Measurements from ENCODE around the gene SRGAP3.

Gene SRGAP3

DNA sequence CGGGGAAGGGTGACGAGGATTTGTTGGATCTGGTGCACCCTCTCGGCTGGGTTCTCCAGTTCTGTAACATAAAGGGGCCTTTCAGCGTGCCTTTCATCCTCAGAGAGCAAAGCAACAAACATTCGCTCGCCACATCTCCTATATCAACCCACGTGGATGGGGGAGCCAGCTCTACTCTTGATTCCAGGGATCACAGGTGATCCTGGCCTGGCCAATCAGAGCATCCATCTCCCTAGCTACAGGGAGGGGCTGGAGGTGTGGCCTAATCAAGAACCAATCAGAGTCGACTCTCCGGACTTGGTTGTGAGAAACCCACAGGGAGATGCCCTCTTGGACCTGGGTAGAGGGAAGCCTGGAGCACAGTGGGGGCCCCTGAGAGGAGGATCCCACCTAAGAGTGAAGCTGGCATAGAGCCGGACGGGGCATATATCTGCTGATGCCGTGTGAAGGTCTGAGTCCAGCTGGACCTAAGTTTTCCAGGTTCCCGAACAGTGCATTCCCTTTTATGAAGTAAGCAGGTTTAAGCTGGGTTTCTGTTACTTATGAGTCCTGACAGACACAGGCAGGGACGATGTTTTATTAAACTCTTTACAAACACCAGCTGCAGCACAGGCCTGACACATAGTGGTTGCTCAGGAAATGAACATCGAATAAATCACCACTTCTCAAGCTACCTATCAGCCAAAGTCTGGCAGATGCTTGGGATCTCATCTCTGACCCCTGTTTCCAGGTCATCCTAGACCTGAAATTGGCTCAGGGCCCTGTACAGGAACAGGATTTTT, 235.5 kb downstream of the SRGAP3 start:
- Histone ChIP-seq H3K4me3 (ENCODE audit: low read depth, low read length) (no peak overlapping the region), H3K9ac (ENCODE audit: low read depth, low read length) (no peak overlapping the region), H3K36me3 (ENCODE audit: control insufficient read depth, insufficient read depth, low read length) (no peaks in the 10 kb centered on the region), H3K27me3 (ENCODE audit: control insufficient read depth, insufficient read depth, low read length) (no peaks in the 10 kb centered on the region), H3K4me1 (ENCODE audit: control insufficient read depth, insufficient read depth, low read length) (no peaks in the 10 kb centered on the region), H3K9me3 (ENCODE audit: control insufficient read depth, insufficient read depth, low read length) (no peaks in the 10 kb centered on the region)

DNA sequence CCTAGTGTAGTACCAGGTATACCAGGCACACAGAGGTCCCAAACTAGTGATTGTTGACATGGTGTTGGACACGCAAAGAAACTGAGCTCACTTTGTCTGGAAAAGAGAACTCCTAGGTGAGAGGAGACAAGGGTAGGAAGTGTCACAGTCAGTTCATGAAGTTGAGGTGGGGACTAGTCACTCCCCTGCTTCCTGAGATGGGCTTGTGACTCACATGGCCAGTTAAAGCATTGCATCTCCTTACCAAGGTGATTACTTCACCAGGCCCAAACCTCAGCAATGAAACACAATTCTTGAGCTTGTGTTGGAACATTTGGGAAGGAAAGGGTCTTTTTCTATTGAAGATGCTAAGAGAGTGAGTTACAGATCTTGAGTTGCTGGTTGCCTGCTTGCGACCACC, 236.9 kb downstream of the SRGAP3 start:
- Histone ChIP-seq H3K36me3 (ENCODE audit: control insufficient read depth, insufficient read depth, low read length) (no peaks in the 10 kb centered on the region), H3K9me3 (ENCODE audit: control insufficient read depth, insufficient read depth, low read length) (no peaks in the 10 kb centered on the region), H3K4me1 (ENCODE audit: control insufficient read depth, insufficient read depth, low read length) (no peaks in the 10 kb centered on the region), H3K9ac (ENCODE audit: low read depth, low read length) (no peak overlapping the region), H3K4me3 (ENCODE audit: low read depth, low read length) (no peak overlapping the region), H3K27me3 (ENCODE audit: control insufficient read depth, insufficient read depth, low read length) (no peaks in the 10 kb centered on the region)

DNA sequence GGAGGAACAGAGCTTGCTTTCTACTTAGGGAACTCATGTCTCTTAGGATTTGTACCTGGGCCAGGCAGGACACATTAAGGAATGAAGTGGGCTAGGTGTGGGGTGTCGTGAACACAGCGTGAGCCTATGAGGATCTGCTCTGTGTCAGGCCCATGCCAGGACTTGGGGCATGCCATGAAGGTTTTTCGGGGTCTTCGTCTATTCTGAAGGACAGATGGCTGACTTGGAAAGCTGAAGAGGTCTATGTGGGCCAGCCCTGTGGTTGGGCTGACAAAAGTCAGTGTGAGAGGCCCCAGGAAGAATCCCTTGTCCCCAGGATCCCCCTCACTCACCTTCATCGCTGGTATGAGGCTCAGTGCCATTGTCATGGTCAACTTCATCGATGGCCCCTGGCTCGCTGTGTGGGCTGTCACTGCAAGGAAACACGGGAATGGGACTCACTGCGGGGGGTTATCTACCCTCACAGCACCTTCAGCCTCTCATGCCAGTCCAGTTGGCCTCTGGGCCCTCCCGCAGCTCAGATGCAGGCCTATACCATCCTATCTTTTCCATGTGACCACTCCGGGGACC, 239.4 kb downstream of the SRGAP3 start:
- no peak overlapping the region for H3K4me3 ChIP-seq (ENCODE audit: low read depth, low read length)
- H3K9ac ChIP-seq (ENCODE audit: low read depth, low read length): no peak overlapping the region
- no peaks in the 10 kb centered on the region for H3K36me3 ChIP-seq (ENCODE audit: control insufficient read depth, insufficient read depth, low read length)
- no peaks in the 10 kb centered on the region for H3K27me3 ChIP-seq (ENCODE audit: control insufficient read depth, insufficient read depth, low read length)
- no peaks in the 10 kb centered on the region for H3K9me3 ChIP-seq (ENCODE audit: control insufficient read depth, insufficient read depth, low read length)
- H3K4me1 ChIP-seq (ENCODE audit: control insufficient read depth, insufficient read depth, low read length): no peaks in the 10 kb centered on the region

DNA sequence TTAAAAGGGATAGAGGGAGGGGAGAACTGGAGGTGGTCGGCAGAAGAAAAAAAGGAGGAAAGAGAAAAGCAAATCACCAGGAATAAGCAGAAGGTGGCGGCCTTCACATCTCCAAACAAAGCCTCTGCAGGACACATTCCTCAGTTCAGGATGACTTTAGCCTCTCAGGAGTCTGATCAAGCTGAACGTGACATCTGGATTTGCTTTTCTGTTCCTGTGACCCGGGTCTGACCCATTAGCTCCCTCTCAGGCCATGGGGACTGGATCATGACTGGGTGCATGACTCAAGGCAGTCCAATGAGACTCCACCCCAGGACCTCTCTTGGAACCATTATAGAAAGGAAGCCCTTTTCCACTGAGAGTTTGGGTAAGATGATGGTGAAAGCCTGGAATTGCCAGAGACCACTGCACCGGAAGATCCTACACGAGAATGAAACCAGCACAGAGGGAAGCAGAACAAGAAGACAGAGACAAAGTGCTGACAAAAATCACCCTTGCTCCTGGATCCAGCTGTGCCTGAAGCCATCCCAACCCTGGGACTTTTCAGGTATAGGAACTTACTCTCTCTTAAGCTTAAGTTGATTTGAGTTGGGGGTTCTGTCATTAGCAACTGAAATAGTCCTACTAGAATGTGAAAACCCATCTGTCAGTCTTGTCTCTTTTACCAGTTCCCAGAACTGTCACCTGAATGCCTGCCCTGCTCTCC, 240.7 kb downstream of the SRGAP3 start:
- Histone ChIP-seq H3K4me3 (ENCODE audit: low read depth, low read length) (no peak overlapping the region), H3K9ac (ENCODE audit: low read depth, low read length) (no peak overlapping the region), H3K36me3 (ENCODE audit: control insufficient read depth, insufficient read depth, low read length) (no peaks in the 10 kb centered on the region), H3K27me3 (ENCODE audit: control insufficient read depth, insufficient read depth, low read length) (no peaks in the 10 kb centered on the region), H3K4me1 (ENCODE audit: control insufficient read depth, insufficient read depth, low read length) (no peaks in the 10 kb centered on the region), H3K9me3 (ENCODE audit: control insufficient read depth, insufficient read depth, low read length) (no peaks in the 10 kb centered on the region)

- Histone ChIP-seq H3K36me3 (ENCODE audit: control insufficient read depth, insufficient read depth, low read length) (no peaks in the 10 kb centered on the region), H3K4me1 (ENCODE audit: control insufficient read depth, insufficient read depth, low read length) (no peaks in the 10 kb centered on the region), H3K4me3 (ENCODE audit: low read depth, low read length) (no peak overlapping the region), H3K9ac (ENCODE audit: low read depth, low read length) (peak overlapping the region; percentile 12), H3K9me3 (ENCODE audit: control insufficient read depth, insufficient read depth, low read length) (no peaks in the 10 kb centered on the region), H3K27me3 (ENCODE audit: control insufficient read depth, insufficient read depth, low read length) (no peaks in the 10 kb centered on the region)
Measured at GRCh38 chr3:9007928-9008327, 241.5 kb downstream of the SRGAP3 start.

- H3K4me1 ChIP-seq (ENCODE audit: control insufficient read depth, insufficient read depth, low read length): no peaks in the 10 kb centered on the region
- H3K9me3 ChIP-seq (ENCODE audit: control insufficient read depth, insufficient read depth, low read length): no peaks in the 10 kb centered on the region
- no peaks in the 10 kb centered on the region for H3K36me3 ChIP-seq (ENCODE audit: control insufficient read depth, insufficient read depth, low read length)
- no peaks in the 10 kb centered on the region for H3K27me3 ChIP-seq (ENCODE audit: control insufficient read depth, insufficient read depth, low read length)
- H3K9ac ChIP-seq (ENCODE audit: low read depth, low read length): no peak overlapping the region
- H3K4me3 ChIP-seq (ENCODE audit: low read depth, low read length): no peak overlapping the region
Measured at GRCh38 chr3:9007213-9007612, 242.2 kb downstream of the SRGAP3 start.

DNA sequence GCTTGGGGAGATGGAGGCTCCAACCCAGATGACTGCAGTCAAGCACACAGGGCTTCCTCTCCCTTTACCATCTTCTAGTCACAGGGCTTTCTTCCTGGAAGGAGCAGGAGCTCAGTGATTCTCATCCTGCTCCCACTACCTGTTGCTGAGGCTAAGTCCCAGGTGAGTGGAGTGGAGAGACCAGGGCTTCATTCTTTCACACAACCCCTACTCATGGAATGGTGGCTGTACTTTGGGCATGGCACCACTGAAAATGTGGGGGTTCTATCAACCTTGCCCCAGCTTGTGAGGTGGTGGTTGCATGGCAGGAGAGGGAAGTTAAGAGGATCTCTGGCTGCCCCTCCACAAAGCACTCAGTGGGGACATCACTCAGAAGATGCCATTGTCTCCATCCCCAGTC, 249.4 kb downstream of the SRGAP3 start:
- Histone ChIP-seq H3K4me3 (ENCODE audit: low read depth, low read length) (no peak overlapping the region), H3K9ac (ENCODE audit: low read depth, low read length) (no peak overlapping the region), H3K36me3 (ENCODE audit: control insufficient read depth, insufficient read depth, low read length) (no peaks in the 10 kb centered on the region), H3K27me3 (ENCODE audit: control insufficient read depth, insufficient read depth, low read length) (peaks cover 2% of the 10 kb centered on the region), H3K9me3 (ENCODE audit: control insufficient read depth, insufficient read depth, low read length) (no peaks in the 10 kb centered on the region), H3K4me1 (ENCODE audit: control insufficient read depth, insufficient read depth, low read length) (no peaks in the 10 kb centered on the region)

- Histone ChIP-seq H3K4me1 (ENCODE audit: control insufficient read depth, insufficient read depth, low read length) (no peaks in the 10 kb centered on the region), H3K9ac (ENCODE audit: low read depth, low read length) (no peak overlapping the region), H3K4me3 (ENCODE audit: low read depth, low read length) (no peak overlapping the region), H3K9me3 (ENCODE audit: control insufficient read depth, insufficient read depth, low read length) (no peaks in the 10 kb centered on the region), H3K27me3 (ENCODE audit: control insufficient read depth, insufficient read depth, low read length) (peaks cover 2% of the 10 kb centered on the region), H3K36me3 (ENCODE audit: control insufficient read depth, insufficient read depth, low read length) (no peaks in the 10 kb centered on the region)
Measured at GRCh38 chr3:8997151-8997550, 252.3 kb downstream of the SRGAP3 start.

- H3K27me3 ChIP-seq (ENCODE audit: control insufficient read depth, insufficient read depth, low read length): peaks cover 2% of the 10 kb centered on the region
- no peaks in the 10 kb centered on the region for H3K9me3 ChIP-seq (ENCODE audit: control insufficient read depth, insufficient read depth, low read length)
- H3K36me3 ChIP-seq (ENCODE audit: control insufficient read depth, insufficient read depth, low read length): no peaks in the 10 kb centered on the region
- H3K4me1 ChIP-seq (ENCODE audit: control insufficient read depth, insufficient read depth, low read length): no peaks in the 10 kb centered on the region
- H3K9ac ChIP-seq (ENCODE audit: low read depth, low read length): no peak overlapping the region
- H3K4me3 ChIP-seq (ENCODE audit: low read depth, low read length): no peak overlapping the region
Measured at GRCh38 chr3:8996681-8997121, 252.7 kb downstream of the SRGAP3 start.

DNA sequence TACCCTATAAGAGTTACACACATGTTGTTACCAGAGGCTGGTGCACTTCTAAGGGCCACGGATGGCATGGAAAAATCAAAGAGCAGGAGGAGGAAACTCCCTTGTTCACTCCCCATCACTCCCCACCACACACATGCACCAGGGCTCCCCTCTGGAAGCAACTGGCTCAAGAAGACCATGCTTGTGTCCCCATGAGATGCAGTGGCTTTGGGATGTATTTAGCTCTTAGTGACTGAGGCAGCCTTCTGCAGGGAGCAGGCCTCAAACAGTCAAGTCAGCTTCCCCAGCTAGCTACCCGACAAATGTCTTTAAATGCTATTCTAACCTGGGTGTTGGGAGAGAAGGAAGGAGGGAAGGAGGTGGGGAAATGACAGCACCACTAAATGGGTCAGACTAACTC, 253.2 kb downstream of the SRGAP3 start:
- Histone ChIP-seq H3K36me3 (ENCODE audit: control insufficient read depth, insufficient read depth, low read length) (no peaks in the 10 kb centered on the region), H3K9me3 (ENCODE audit: control insufficient read depth, insufficient read depth, low read length) (no peaks in the 10 kb centered on the region), H3K9ac (ENCODE audit: low read depth, low read length) (no peak overlapping the region), H3K27me3 (ENCODE audit: control insufficient read depth, insufficient read depth, low read length) (peaks cover 2% of the 10 kb centered on the region), H3K4me3 (ENCODE audit: low read depth, low read length) (no peak overlapping the region), H3K4me1 (ENCODE audit: control insufficient read depth, insufficient read depth, low read length) (no peaks in the 10 kb centered on the region)

- Histone ChIP-seq H3K36me3 (ENCODE audit: control insufficient read depth, insufficient read depth, low read length) (no peaks in the 10 kb centered on the region), H3K4me1 (ENCODE audit: control insufficient read depth, insufficient read depth, low read length) (no peaks in the 10 kb centered on the region), H3K27me3 (ENCODE audit: control insufficient read depth, insufficient read depth, low read length) (peaks cover 2% of the 10 kb centered on the region)
Measured at GRCh38 chr3:8994226-8994625, 255.2 kb downstream of the SRGAP3 start.

GRCh38 chr3:8993331-8993730, 256.1 kb downstream of the SRGAP3 start:
- peaks cover 2% of the 10 kb centered on the region for H3K27me3 ChIP-seq (ENCODE audit: control insufficient read depth, insufficient read depth, low read length)
- H3K36me3 ChIP-seq (ENCODE audit: control insufficient read depth, insufficient read depth, low read length): no peaks in the 10 kb centered on the region
- H3K4me3 ChIP-seq (ENCODE audit: low read depth, low read length): no peak overlapping the region
- no peak overlapping the region for H3K9ac ChIP-seq (ENCODE audit: low read depth, low read length)
- H3K4me1 ChIP-seq (ENCODE audit: control insufficient read depth, insufficient read depth, low read length): no peaks in the 10 kb centered on the region
- no peaks in the 10 kb centered on the region for H3K9me3 ChIP-seq (ENCODE audit: control insufficient read depth, insufficient read depth, low read length)

More at GRCh38 chr3:8994226-8994625, 255.2 kb downstream of the SRGAP3 start:
- H3K4me3 ChIP-seq (ENCODE audit: low read depth, low read length): no peak overlapping the region
- no peaks in the 10 kb centered on the region for H3K9me3 ChIP-seq (ENCODE audit: control insufficient read depth, insufficient read depth, low read length)
- H3K9ac ChIP-seq (ENCODE audit: low read depth, low read length): no peak overlapping the region
